ENCODE measurements around the gene SPDYE4. TPM values are rescaled to one million over a fixed set of nuclear protein-coding genes. Genes with fewer than 3 reads are reported as not detected.

SPDYE4 gene
- total RNA-seq, 2 experiments from 2014 or later: not detected

DNA sequence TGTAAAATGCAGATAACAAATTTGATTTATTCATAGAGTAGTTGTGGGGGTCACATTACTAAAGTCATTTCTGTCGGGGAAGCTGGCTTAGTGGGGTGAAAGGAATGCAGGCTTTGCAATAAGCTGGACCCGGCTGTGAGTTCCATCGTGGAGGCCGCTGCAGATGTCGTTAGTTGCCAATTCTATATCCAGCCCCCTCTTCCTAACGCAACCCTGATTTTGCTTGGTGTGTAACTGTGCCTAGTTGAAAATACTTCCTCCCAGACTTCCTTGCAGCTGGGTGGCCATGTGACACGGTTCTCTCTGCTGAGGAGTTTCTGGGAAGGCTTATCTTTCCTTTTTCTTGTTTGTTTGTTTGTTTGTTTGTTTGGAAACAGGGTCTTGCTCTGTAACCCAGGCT lies 36.3 kb upstream of the SPDYE4 start:
- H3K27ac ChIP-seq (ENCODE audit: low read depth, low read length, poor library complexity, severe bottlenecking): no peak overlapping the region
- ChIA-PET CTCF (ENCODE audit: unreplicated experiment) (no interaction called here), POLR2A (interaction anchor here (0.6 kb wide), 1 partner anchor 16 kb away, joined by 3 read pairs; no protein-coding TSS in a partner anchor)
- H3K36me3 ChIP-seq (ENCODE audit: insufficient read depth, low read length): no peaks in the 10 kb centered on the region
- no peaks in the 10 kb centered on the region for H3K9me2 ChIP-seq (ENCODE audit: insufficient read depth, low read length)
- H3K9me3 ChIP-seq (ENCODE audit: low read length): peaks cover 8% of the 10 kb centered on the region
- H2AFZ ChIP-seq (ENCODE audit: low read length): no peak overlapping the region
- no peaks in the 10 kb centered on the region for H4K20me1 ChIP-seq (ENCODE audit: insufficient read depth, low read length)
- intact Hi-C loops (cut with micrococcal nuclease; ENCODE audit: unreplicated experiment): no loop called here
- no peak overlapping the region for H3K4me2 ChIP-seq (ENCODE audit: low read length)
- TF ChIP-seq EZH2phosphoT487 (IDR thresholded peaks at IDR 0.05; ENCODE audit: borderline replicate concordance, low read depth, low read length) (no peak), CTCF (conservative IDR thresholded peaks at IDR 0.05; ENCODE audit: low read length) (no peak)
- no peak for DNase-seq (ENCODE audit: low spot score)
- no TSS peak for BruUV-seq (replicated peaks)
- H3K4me3 ChIP-seq (ENCODE audit: low read depth, low read length, poor library complexity, severe bottlenecking): no peak overlapping the region
- H3K4me1 ChIP-seq (ENCODE audit: insufficient read depth, low read length, poor library complexity, severe bottlenecking): no peaks in the 10 kb centered on the region
- no peaks in the 10 kb centered on the region for H3K79me2 ChIP-seq (ENCODE audit: insufficient read depth, low read depth, low read length)

- peaks cover 8% of the 10 kb centered on the region for H3K9me3 ChIP-seq (ENCODE audit: low read length)
- CTCF ChIA-PET (ENCODE audit: unreplicated experiment): no interaction called here
- TF ChIP-seq EZH2phosphoT487 (IDR thresholded peaks at IDR 0.05; ENCODE audit: borderline replicate concordance, low read depth, low read length) (no peak), CTCF (conservative IDR thresholded peaks at IDR 0.05; ENCODE audit: low read length) (no peak)
- H4K20me1 ChIP-seq (ENCODE audit: insufficient read depth, low read length): no peaks in the 10 kb centered on the region
- no peak overlapping the region for H2AFZ ChIP-seq (ENCODE audit: low read length)
- DNase-seq (ENCODE audit: low spot score): no peak
- H3K4me2 ChIP-seq (ENCODE audit: low read length): no peak overlapping the region
- no peak overlapping the region for H3K27ac ChIP-seq (ENCODE audit: low read depth, low read length, poor library complexity, severe bottlenecking)
- no peaks in the 10 kb centered on the region for H3K36me3 ChIP-seq (ENCODE audit: insufficient read depth, low read length)
- no peaks in the 10 kb centered on the region for H3K4me1 ChIP-seq (ENCODE audit: insufficient read depth, low read length, poor library complexity, severe bottlenecking)
- H3K4me3 ChIP-seq (ENCODE audit: low read depth, low read length, poor library complexity, severe bottlenecking): no peak overlapping the region
- no TSS peak for BruUV-seq (replicated peaks)
- no peaks in the 10 kb centered on the region for H3K79me2 ChIP-seq (ENCODE audit: insufficient read depth, low read depth, low read length)
- intact Hi-C loops (cut with micrococcal nuclease; ENCODE audit: unreplicated experiment): no loop called here
- no peaks in the 10 kb centered on the region for H3K9me2 ChIP-seq (ENCODE audit: insufficient read depth, low read length)
- POLR2A ChIA-PET: no interaction called here
Measured at GRCh38 chr17:8793649-8794048, 35.3 kb upstream of the SPDYE4 start.

DNA sequence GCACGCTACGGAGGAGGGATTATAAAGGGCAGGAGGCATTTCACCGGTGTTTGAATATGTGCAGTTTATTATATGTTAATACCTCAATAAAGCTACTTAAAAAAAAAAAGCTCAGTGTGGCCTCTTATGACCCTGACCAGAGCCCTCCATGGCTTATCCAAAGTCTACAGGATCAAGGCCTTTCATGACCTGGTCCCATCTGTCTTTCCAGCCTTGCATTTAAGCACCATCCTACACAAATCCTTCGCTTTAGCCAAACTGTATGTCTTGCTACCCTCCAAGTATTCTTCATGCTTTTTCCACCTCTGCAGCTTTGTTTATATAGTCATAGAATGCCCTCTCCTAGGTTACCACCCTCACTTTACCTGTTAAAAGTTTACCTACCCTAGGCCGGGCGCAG lies 34.3 kb upstream of the SPDYE4 start:
- no peaks in the 10 kb centered on the region for H3K79me2 ChIP-seq (ENCODE audit: insufficient read depth, low read depth, low read length)
- BruUV-seq (replicated peaks): no TSS peak
- TF ChIP-seq EZH2phosphoT487 (IDR thresholded peaks at IDR 0.05; ENCODE audit: borderline replicate concordance, low read depth, low read length) (no peak), CTCF (conservative IDR thresholded peaks at IDR 0.05; ENCODE audit: low read length) (no peak)
- ChIA-PET POLR2A (no interaction called here), CTCF (ENCODE audit: unreplicated experiment) (no interaction called here)
- no peak overlapping the region for H2AFZ ChIP-seq (ENCODE audit: low read length)
- no peak for DNase-seq (ENCODE audit: low spot score)
- H3K27ac ChIP-seq (ENCODE audit: low read depth, low read length, poor library complexity, severe bottlenecking): no peak overlapping the region
- no peaks in the 10 kb centered on the region for H4K20me1 ChIP-seq (ENCODE audit: insufficient read depth, low read length)
- no peaks in the 10 kb centered on the region for H3K4me1 ChIP-seq (ENCODE audit: insufficient read depth, low read length, poor library complexity, severe bottlenecking)
- peaks cover 8% of the 10 kb centered on the region for H3K9me3 ChIP-seq (ENCODE audit: low read length)
- H3K4me3 ChIP-seq (ENCODE audit: low read depth, low read length, poor library complexity, severe bottlenecking): no peak overlapping the region
- H3K36me3 ChIP-seq (ENCODE audit: insufficient read depth, low read length): no peaks in the 10 kb centered on the region
- H3K9me2 ChIP-seq (ENCODE audit: insufficient read depth, low read length): no peaks in the 10 kb centered on the region
- intact Hi-C loops (cut with micrococcal nuclease; ENCODE audit: unreplicated experiment): no loop called here
- no peak overlapping the region for H3K4me2 ChIP-seq (ENCODE audit: low read length)

All from OCI-LY7 (cell line).